A673 (cell line): ENCODE results near the gene INMT.

Experiments used
- CTCF ChIP-seq: fragments of 300-800, 200-600 bp; sonication (generic); conservative IDR thresholded peaks from 2 replicates; pipeline ENCODE4 v1.5.1; 2017; ENCODE audit warnings: low read depth, mild to moderate bottlenecking, antibody characterized with exemption, low read length, moderate library complexity, mixed read lengths
- EZH2 ChIP-seq: fragments of 200-600 bp; sonication (generic); IDR thresholded peaks from 2 replicates; pipeline ENCODE4 v1.6.1; 2017; ENCODE audit warnings: borderline replicate concordance, low read depth, mild to moderate bottlenecking, mixed read lengths, antibody characterized with exemption, low read length; ENCODE audit not compliant: poor library complexity, severe bottlenecking

- TF ChIP-seq CTCF (no peak), EZH2 (no peak)
Observed at GRCh38 chr7:30795161-30795948, 43.4 kb downstream of the INMT start.
